ENCODE measurements around the gene PLPP6.

- TF ChIP-seq EP300 (IDR thresholded peaks at IDR 0.05) (no peak), CTCF (IDR thresholded peaks at IDR 0.05) (no peak)
Observed at GRCh38 chr9:4680750-4681149, 18.7 kb downstream of the PLPP6 start.
